Activated CD8-positive, alpha-beta T cell treated with anti-CD3 and anti-CD28 coated beads for 36 hours (primary cell): ENCODE results near the gene ZC3H15. TPM values are rescaled to one million over a fixed set of nuclear protein-coding genes. Genes with fewer than 3 reads are reported as not detected.

Experiments used
- ATAC-seq: fragments of 200-7000 bp; cut with Tn5 transposase; one replicate; pipeline ENCODE4 v1.10.0; 2021; ENCODE audit warnings: mild to moderate bottlenecking, moderate library complexity
- CTCF ChIA-PET: fragments of 350-600 bp; sonication (Branson Sonifier 250); formaldehyde crosslinking; loops from one replicate; lab custom pipeline; 2021; ENCODE audit warnings: antibody characterized with exemption; lab: Charles Lee
- POLR2A ChIA-PET: fragments of 350-600 bp; sonication (Branson Sonifier 250); formaldehyde crosslinking; loops from one replicate; lab custom pipeline; 2021; ENCODE audit warnings: antibody characterized with exemption; lab: Charles Lee
- DNase-seq: peaks from one replicate; pipeline ENCODE4 v3.0.0-alpha.2; 2020
- H3K27ac Mint-ChIP-seq: one replicate; pipeline ENCODE4 v1.8.0; 2021; ENCODE audit warnings: mild to moderate bottlenecking, mixed read lengths
- H3K27me3 Mint-ChIP-seq: one replicate; pipeline ENCODE4 v1.8.0; 2021; ENCODE audit warnings: mixed read lengths
- H3K36me3 Mint-ChIP-seq: one replicate; pipeline ENCODE4 v1.8.0; 2021; ENCODE audit warnings: low read depth, mixed read lengths
- H3K4me1 Mint-ChIP-seq: one replicate; pipeline ENCODE4 v1.8.0; 2021; ENCODE audit warnings: low read depth, mixed read lengths
- H3K4me3 Mint-ChIP-seq: one replicate; pipeline ENCODE4 v1.8.0; 2021; ENCODE audit warnings: mild to moderate bottlenecking, moderate library complexity, mixed read lengths
- H3K9me3 Mint-ChIP-seq: one replicate; pipeline ENCODE4 v1.8.0; 2021; ENCODE audit warnings: mixed read lengths
- CTCF ChIP-seq: fragments of 200-600 bp; IDR thresholded peaks from one replicate; pipeline ENCODE4 v1.8.0; 2022; ENCODE audit warnings: antibody characterized with exemption, mild to moderate bottlenecking
- intact Hi-C: fragments of 100-400 bp; cut with micrococcal nuclease; formaldehyde crosslinking; loops from one replicate; pipeline ENCODE4 v1.10.0; 2022
- total RNA-seq, 2 experiments: library from RNA; stranded (reverse); gene quantifications; one replicate each; pipeline ENCODE4 v1.2.3, GENCODE V29; 2021

ZC3H15 gene
- total RNA-seq, 2 experiments from 2014 or later: 101 to 106 TPM

- Mint-ChIP-seq H3K27me3 (no peaks in the 10 kb centered on the region), H3K27ac (peak overlapping the region; percentile 2), H3K4me3 (no peak overlapping the region), H3K36me3 (peaks cover 45% of the 10 kb centered on the region), H3K9me3 (no peaks in the 10 kb centered on the region), H3K4me1 (peaks cover 41% of the 10 kb centered on the region)
- DNase-seq (no peak), ATAC-seq (no peak)
- ChIA-PET POLR2A (interaction anchor here (0.8 kb wide), 1 partner anchor 9 kb away, joined by 3 read pairs; no protein-coding TSS in a partner anchor), CTCF (interaction anchor here (1.1 to 1.4 kb wide), 2 partner anchors 8 to 10 kb away, joined by 3 to 4 read pairs; no protein-coding TSS in a partner anchor)
- TF ChIP-seq CTCF: no peak
- intact Hi-C loops: no loop called here
Measured at GRCh38 chr2:186498834-186499233, 12.8 kb downstream of the ZC3H15 start.

- H3K36me3 Mint-ChIP-seq: peaks cover 60% of the 10 kb centered on the region
Measured at GRCh38 chr2:186503827-186504606, 18.0 kb downstream of the ZC3H15 start.

GRCh38 chr2:186508263-186508662 is 22.2 kb downstream of the ZC3H15 start:
- ATAC-seq: no peak
- ChIA-PET CTCF (interaction anchor here (1.0 to 4.5 kb wide), 2 partner anchors 9 to 133 kb away, joined by 4 to 24 read pairs; no protein-coding TSS in a partner anchor), POLR2A (no interaction called here)
- H3K9me3 Mint-ChIP-seq: no peaks in the 10 kb centered on the region
- peak overlapping the region; percentile 12 for H3K27ac Mint-ChIP-seq
- no peak overlapping the region for H3K4me3 Mint-ChIP-seq
- peaks cover 51% of the 10 kb centered on the region for H3K36me3 Mint-ChIP-seq
- H3K27me3 Mint-ChIP-seq: no peaks in the 10 kb centered on the region
- no peak for TF ChIP-seq CTCF
- DNase-seq: no peak
- intact Hi-C loops: no loop called here
- H3K4me1 Mint-ChIP-seq: peaks cover 10% of the 10 kb centered on the region

More at GRCh38 chr2:186503827-186504606, 18.0 kb downstream of the ZC3H15 start:
- Mint-ChIP-seq H3K27ac (peak overlapping the region; percentile 65), H3K9me3 (no peaks in the 10 kb centered on the region), H3K27me3 (no peaks in the 10 kb centered on the region), H3K4me3 (no peak overlapping the region), H3K4me1 (peaks cover 24% of the 10 kb centered on the region)
- intact Hi-C loops: loop anchor here (2.0 kb wide), 1 partner anchor 137 kb away; no protein-coding TSS in a partner anchor
- POLR2A ChIA-PET: interaction anchor here (1.1 kb wide), 1 partner anchor 17 kb away, joined by 3 read pairs; no protein-coding TSS in a partner anchor
- TF ChIP-seq CTCF: peak; percentile 71
- DNase-seq: no peak
- ATAC-seq: peak; percentile 39
- CTCF ChIA-PET: interaction anchor here (0.6 to 4.7 kb wide), 19 partner anchors 8 to 163 kb away, joined by 3 to 83 read pairs (median 4); partner anchors contain the start of gene ZC3H15

GRCh38 chr2:186515376-186515775 is 29.3 kb downstream of the ZC3H15 start:
- no peak for TF ChIP-seq CTCF
- Mint-ChIP-seq H3K9me3 (no peaks in the 10 kb centered on the region), H3K4me3 (no peak overlapping the region), H3K36me3 (peaks cover 38% of the 10 kb centered on the region), H3K4me1 (no peaks in the 10 kb centered on the region), H3K27ac (no peak overlapping the region), H3K27me3 (no peaks in the 10 kb centered on the region)
- ATAC-seq (no peak), DNase-seq (no peak)
- ChIA-PET CTCF (interaction anchor here (1.9 kb wide), 1 partner anchor 126 kb away, joined by 5 read pairs; no protein-coding TSS in a partner anchor), POLR2A (no interaction called here)
- intact Hi-C loops: no loop called here

GRCh38 chr2:186516396-186516795 is 30.3 kb downstream of the ZC3H15 start:
- Mint-ChIP-seq H3K4me3 (no peak overlapping the region), H3K27me3 (no peaks in the 10 kb centered on the region), H3K9me3 (no peaks in the 10 kb centered on the region), H3K27ac (no peak overlapping the region), H3K4me1 (no peaks in the 10 kb centered on the region), H3K36me3 (peaks cover 45% of the 10 kb centered on the region)
- no peak for DNase-seq
- no peak for TF ChIP-seq CTCF
- ChIA-PET CTCF (interaction anchor here (1.0 to 1.9 kb wide), 2 partner anchors 13 to 125 kb away, joined by 3 to 5 read pairs; no protein-coding TSS in a partner anchor), POLR2A (no interaction called here)
- intact Hi-C loops: no loop called here
- no peak for ATAC-seq
